Activated CD4-positive, alpha-beta T cell treated with anti-CD3 and anti-CD28 coated beads for 36 hours (primary cell): ENCODE results near the gene GNA15. TPM values are rescaled to one million over a fixed set of nuclear protein-coding genes. Genes with fewer than 3 reads are reported as not detected.

Source experiments
- ATAC-seq: fragments of 200-7000 bp; cut with Tn5 transposase; one replicate; pipeline ENCODE4 v1.10.0; 2021; ENCODE audit warnings: mild to moderate bottlenecking, moderate library complexity
- CTCF ChIA-PET: fragments of 350-600 bp; sonication (Branson Sonifier 250); formaldehyde crosslinking; loops from one replicate; lab custom pipeline; 2021; ENCODE audit warnings: antibody characterized with exemption; lab: Charles Lee
- POLR2A ChIA-PET: fragments of 350-600 bp; sonication (Branson Sonifier 250); formaldehyde crosslinking; loops from one replicate; lab custom pipeline; 2021; ENCODE audit warnings: antibody characterized with exemption, inconsistent platforms; lab: Charles Lee
- DNase-seq: peaks from one replicate; pipeline ENCODE4 v3.0.0-alpha.2; 2020
- H3K27ac Mint-ChIP-seq: one replicate; pipeline ENCODE4 v1.8.0; 2021; ENCODE audit warnings: mixed read lengths
- H3K27me3 Mint-ChIP-seq: one replicate; pipeline ENCODE4 v1.8.0; 2021; ENCODE audit warnings: mixed read lengths
- H3K36me3 Mint-ChIP-seq: one replicate; pipeline ENCODE4 v1.8.0; 2021; ENCODE audit warnings: low read depth, mixed read lengths
- H3K4me1 Mint-ChIP-seq: one replicate; pipeline ENCODE4 v1.8.0; 2021; ENCODE audit warnings: mixed read lengths
- H3K4me3 Mint-ChIP-seq: one replicate; pipeline ENCODE4 v1.8.0; 2021; ENCODE audit warnings: mild to moderate bottlenecking, moderate library complexity, mixed read lengths
- H3K9me3 Mint-ChIP-seq: one replicate; pipeline ENCODE4 v1.8.0; 2021; ENCODE audit warnings: low read depth, mixed read lengths
- intact Hi-C, 2 experiments: fragments of 100-400 bp; cut with DNase I in 1 of 2; cut with micrococcal nuclease in 1 of 2; formaldehyde crosslinking; loops; one replicate each; pipeline versions ENCODE4 v1.14.2 to v1.15.1; 2022 to 2024; cut with DNase I, micrococcal nuclease
- total RNA-seq, 2 experiments: library from RNA; stranded (reverse); gene quantifications; one replicate each; pipeline ENCODE4 v1.2.3, GENCODE V29; 2021

GNA15 gene
- total RNA-seq, 2 experiments from 2014 or later, result 64.9 to 70.9 TPM

GRCh38 chr19:3123088-3123721 lies 12.6 kb upstream of the GNA15 start:
- ChIA-PET CTCF (no interaction called here), POLR2A (no interaction called here)
- ATAC-seq, result no peak
- no peaks in the 10 kb centered on the region for H3K4me1 Mint-ChIP-seq
- no peak overlapping the region for H3K27ac Mint-ChIP-seq
- H3K9me3 Mint-ChIP-seq, result no peaks in the 10 kb centered on the region
- no peaks in the 10 kb centered on the region for H3K36me3 Mint-ChIP-seq
- intact Hi-C loops, result no loop called here
- DNase-seq, result no peak
- no peaks in the 10 kb centered on the region for H3K27me3 Mint-ChIP-seq
- no peak overlapping the region for H3K4me3 Mint-ChIP-seq

DNA sequence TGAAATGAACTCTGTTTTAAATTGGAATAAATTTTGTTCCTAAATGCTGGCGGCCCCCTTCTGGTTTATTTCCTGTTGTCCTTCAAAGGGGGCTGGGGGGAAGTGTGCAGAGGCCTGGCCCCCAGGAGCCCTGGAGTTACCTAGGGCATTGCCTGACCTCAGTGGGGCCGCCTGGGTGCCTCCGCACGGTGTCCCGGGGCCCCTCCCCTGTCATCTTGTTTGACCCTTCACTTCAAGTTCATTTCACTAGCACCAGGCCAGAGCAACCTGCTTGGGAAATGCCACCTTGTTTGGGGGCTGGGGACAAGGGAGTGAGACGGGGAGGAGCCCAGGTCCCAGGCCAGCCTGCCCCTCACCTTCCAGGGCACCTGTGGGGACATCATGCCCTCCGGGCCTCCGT lies 11.9 kb upstream of the GNA15 start:
- ChIA-PET CTCF (interaction anchor here (1.2 to 1.5 kb wide), 2 partner anchors 15 to 42 kb away, joined by 3 to 7 read pairs; no protein-coding TSS in a partner anchor), POLR2A (no interaction called here)
- H3K27ac Mint-ChIP-seq, result no peak overlapping the region
- peaks cover under 1% of the 10 kb centered on the region for H3K4me1 Mint-ChIP-seq
- H3K27me3 Mint-ChIP-seq, result no peaks in the 10 kb centered on the region
- no peaks in the 10 kb centered on the region for H3K9me3 Mint-ChIP-seq
- no peak for DNase-seq
- H3K4me3 Mint-ChIP-seq, result no peak overlapping the region
- H3K36me3 Mint-ChIP-seq, result no peaks in the 10 kb centered on the region
- intact Hi-C loops, result no loop called here
- ATAC-seq, result no peak

- Mint-ChIP-seq H3K4me3 (no peak overlapping the region), H3K27me3 (no peaks in the 10 kb centered on the region), H3K9me3 (no peaks in the 10 kb centered on the region), H3K36me3 (no peaks in the 10 kb centered on the region), H3K27ac (no peak overlapping the region), H3K4me1 (peaks cover 4% of the 10 kb centered on the region)
- intact Hi-C loops, result no loop called here
- ATAC-seq (no peak), DNase-seq (no peak)
- POLR2A ChIA-PET, result no interaction called here
- CTCF ChIA-PET, result interaction anchor here (0.6 to 1.5 kb wide), 6 partner anchors 15 to 350 kb away, joined by 3 to 7 read pairs (median 3); no protein-coding TSS in a partner anchor
Observed at GRCh38 chr19:3124630-3125029, 11.2 kb upstream of the GNA15 start.

DNA sequence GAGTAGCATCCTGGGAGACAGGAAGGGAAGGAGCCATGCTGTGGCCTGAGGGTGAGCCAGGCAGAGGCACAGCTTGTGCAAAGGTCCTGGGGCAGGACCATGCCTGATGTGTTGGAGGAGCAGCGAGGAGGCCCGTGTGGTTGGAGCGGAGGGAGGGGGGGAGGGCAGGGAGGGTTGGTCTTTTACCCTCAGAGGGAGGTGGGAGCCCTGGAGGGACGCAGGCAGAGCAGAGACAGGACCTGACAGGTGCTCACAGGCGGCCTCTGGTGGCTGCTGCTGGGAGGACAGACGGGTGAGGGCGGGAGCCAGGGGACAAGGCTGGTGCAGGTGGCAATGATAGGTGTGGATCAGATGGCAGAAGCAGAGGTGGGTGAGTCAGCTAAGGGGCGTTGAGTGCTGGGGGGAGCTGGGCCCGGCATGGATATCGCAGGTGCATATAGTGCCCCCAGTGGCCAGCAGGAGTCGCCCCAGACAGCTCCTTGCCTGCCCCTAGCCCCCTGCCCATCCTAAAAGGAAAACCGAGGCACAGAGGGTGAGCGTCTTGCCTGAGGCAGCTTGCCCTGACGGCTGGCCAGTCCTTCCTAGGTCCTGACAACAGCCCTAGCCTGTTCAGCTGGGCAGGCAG lies 9.8 kb upstream of the GNA15 start:
- H3K36me3 Mint-ChIP-seq, result no peaks in the 10 kb centered on the region
- no peak overlapping the region for H3K27ac Mint-ChIP-seq
- H3K27me3 Mint-ChIP-seq, result no peaks in the 10 kb centered on the region
- no peak overlapping the region for H3K4me3 Mint-ChIP-seq
- no peaks in the 10 kb centered on the region for H3K9me3 Mint-ChIP-seq
- POLR2A ChIA-PET, result no interaction called here
- CTCF ChIA-PET, result interaction anchor here (0.9 to 1.7 kb wide), 8 partner anchors 10 to 175 kb away, joined by 3 to 5 read pairs (median 4); partner anchors contain the start of gene GNA15
- H3K4me1 Mint-ChIP-seq, result peaks cover 4% of the 10 kb centered on the region
- intact Hi-C loops, result loop anchor here in 1 of 2 experiments (1.0 kb wide), 2 partner anchors 50 to 164 kb away; no protein-coding TSS in a partner anchor
- ATAC-seq (peak; percentile 97), DNase-seq (peak; percentile 93)

GRCh38 chr19:3129112-3129511 lies 6.7 kb upstream of the GNA15 start:
- Mint-ChIP-seq H3K36me3 (no peaks in the 10 kb centered on the region), H3K4me3 (no peak overlapping the region), H3K27me3 (no peaks in the 10 kb centered on the region), H3K9me3 (no peaks in the 10 kb centered on the region), H3K27ac (no peak overlapping the region), H3K4me1 (peaks cover 26% of the 10 kb centered on the region)
- ChIA-PET CTCF (interaction anchor here (1.0 to 4.2 kb wide), 12 partner anchors 8 to 177 kb away, joined by 3 to 32 read pairs (median 6); no protein-coding TSS in a partner anchor), POLR2A (interaction anchor here (0.6 to 0.7 kb wide), 2 partner anchors 37 to 170 kb away, joined by 3 to 4 read pairs; no protein-coding TSS in a partner anchor)
- DNase-seq (no peak), ATAC-seq (no peak)
- intact Hi-C loops, result loop anchor here (1.0 kb wide), 1 partner anchor 34 kb away; no protein-coding TSS in a partner anchor

DNA sequence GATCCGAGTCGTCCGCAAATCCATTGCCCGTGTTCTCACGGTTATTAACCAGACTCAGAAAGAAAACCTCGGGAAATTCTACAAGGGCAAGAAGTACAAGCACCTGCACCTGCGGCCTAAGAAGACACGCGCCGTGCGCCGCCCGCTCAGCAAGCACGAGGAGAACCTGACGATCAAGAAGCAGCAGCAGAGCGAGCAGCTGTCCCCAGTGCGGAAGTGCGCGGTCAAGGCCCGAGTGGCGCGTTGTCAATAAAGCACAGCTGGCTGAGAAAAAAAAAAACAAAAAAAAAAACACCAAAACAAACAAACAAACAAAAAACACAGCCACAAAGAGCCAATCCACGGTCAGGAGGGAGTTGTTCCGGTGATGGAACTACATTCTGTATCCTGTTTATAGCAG lies 4.7 kb upstream of the GNA15 start:
- CTCF ChIA-PET, result interaction anchor here (0.6 to 4.2 kb wide), 5 partner anchors 11 to 56 kb away, joined by 3 to 32 read pairs (median 4); no protein-coding TSS in a partner anchor
- DNase-seq, result peak; percentile 38

GRCh38 chr19:3132971-3133792 lies 2.7 kb upstream of the GNA15 start:
- Mint-ChIP-seq H3K9me3 (no peaks in the 10 kb centered on the region), H3K27ac (peak overlapping the region; percentile 83), H3K27me3 (peaks cover 3% of the 10 kb centered on the region), H3K4me3 (peak overlapping the region; percentile 9), H3K4me1 (peaks cover 40% of the 10 kb centered on the region), H3K36me3 (peaks cover 10% of the 10 kb centered on the region)
- ATAC-seq (peak; percentile 98), DNase-seq (peak; percentile 96)
- POLR2A ChIA-PET, result interaction anchor here (0.6 to 1.3 kb wide), 2 partner anchors 9 to 580 kb away, joined by 5 to 9 read pairs; no protein-coding TSS in a partner anchor
- CTCF ChIA-PET, result interaction anchor here (0.8 to 1.6 kb wide), 8 partner anchors 8 to 182 kb away, joined by 3 to 5 read pairs (median 4); no protein-coding TSS in a partner anchor
- intact Hi-C loops, result loop anchor here (1.0 to 2.0 kb wide), 4 partner anchors 9 to 302 kb away; partner anchors contain the start of gene NCLN (in 1 of the 2)

More for the DNA sequence above, 4.7 kb upstream of the GNA15 start:
- POLR2A ChIA-PET, result no interaction called here
- Mint-ChIP-seq H3K9me3 (no peaks in the 10 kb centered on the region), H3K4me1 (peaks cover 35% of the 10 kb centered on the region), H3K36me3 (no peaks in the 10 kb centered on the region), H3K4me3 (no peak overlapping the region), H3K27me3 (no peaks in the 10 kb centered on the region), H3K27ac (peak overlapping the region; percentile 19)
- intact Hi-C loops, result no loop called here
- no peak for ATAC-seq

GRCh38 chr19:3133793-3134116 lies 2.1 kb upstream of the GNA15 start:
- H3K9me3 Mint-ChIP-seq, result no peaks in the 10 kb centered on the region
- CTCF ChIA-PET, result interaction anchor here (0.8 to 1.4 kb wide), 4 partner anchors 27 to 183 kb away, joined by 3 to 4 read pairs (median 4); no protein-coding TSS in a partner anchor
- H3K4me3 Mint-ChIP-seq, result peak overlapping the region; percentile 9
- intact Hi-C loops, result loop anchor here (1.0 to 2.0 kb wide), 4 partner anchors 9 to 302 kb away; partner anchors contain the start of gene NCLN (in 1 of the 2)
- POLR2A ChIA-PET, result interaction anchor here (1.3 kb wide), 1 partner anchor 8 kb away, joined by 5 read pairs; no protein-coding TSS in a partner anchor
- H3K27me3 Mint-ChIP-seq, result peaks cover 3% of the 10 kb centered on the region
- DNase-seq, result no peak
- peaks cover 11% of the 10 kb centered on the region for H3K36me3 Mint-ChIP-seq
- ATAC-seq, result no peak
- peak overlapping the region; percentile 83 for H3K27ac Mint-ChIP-seq
- peaks cover 40% of the 10 kb centered on the region for H3K4me1 Mint-ChIP-seq

DNA sequence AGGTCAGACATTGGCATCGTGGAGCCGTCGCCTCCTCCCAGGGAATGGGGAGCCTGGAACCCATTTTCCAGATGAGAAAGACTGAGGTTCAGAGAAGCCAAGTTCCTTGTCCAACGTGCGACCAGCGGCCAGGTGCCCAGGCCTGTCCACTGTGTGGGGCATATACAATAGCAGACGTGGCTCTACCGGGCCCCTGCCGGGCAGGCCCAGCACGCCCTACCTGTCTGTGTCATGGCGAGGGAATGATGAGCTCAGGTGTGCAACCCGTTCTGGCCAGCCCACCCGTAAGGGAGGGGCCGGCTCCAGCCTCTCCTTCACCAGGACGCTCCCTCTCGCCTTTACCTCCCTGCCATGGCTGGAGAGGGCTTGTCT lies 837 bp downstream of the GNA15 start:
- Mint-ChIP-seq H3K9me3 (peaks cover 4% of the 10 kb centered on the region), H3K36me3 (peaks cover 17% of the 10 kb centered on the region), H3K27ac (peak overlapping the region; percentile 72), H3K27me3 (peaks cover 3% of the 10 kb centered on the region), H3K4me3 (peak overlapping the region; percentile 79), H3K4me1 (peaks cover 47% of the 10 kb centered on the region)
- ATAC-seq, result no peak
- POLR2A ChIA-PET, result no interaction called here
- intact Hi-C loops, result no loop called here
- CTCF ChIA-PET, result interaction anchor here (0.7 to 2.5 kb wide), 4 partner anchors 8 to 174 kb away, joined by 3 to 12 read pairs (median 6); no protein-coding TSS in a partner anchor
- DNase-seq, result no peak

DNA sequence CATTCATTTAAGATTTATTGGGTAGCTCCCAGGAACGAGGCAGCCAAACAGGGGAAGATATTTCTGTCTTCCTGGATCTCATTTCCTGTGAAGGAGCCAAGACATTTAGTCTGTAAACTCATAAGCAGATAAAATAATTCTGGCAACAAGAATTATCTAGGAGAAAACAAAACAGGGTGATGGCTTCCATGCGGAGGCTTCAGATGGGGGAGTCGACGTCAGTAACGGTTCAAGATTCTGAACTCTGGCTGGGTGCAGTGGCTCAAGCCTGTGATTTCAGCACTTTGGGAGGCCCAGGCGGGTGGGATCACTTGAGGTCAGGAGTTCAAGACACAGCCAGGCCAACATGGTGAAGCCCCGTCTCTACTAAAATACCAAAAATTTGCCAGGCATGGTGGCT lies 1.3 kb downstream of the GNA15 start:
- peaks cover 51% of the 10 kb centered on the region for H3K4me1 Mint-ChIP-seq
- POLR2A ChIA-PET, result no interaction called here

More for the DNA sequence above, 1.3 kb downstream of the GNA15 start:
- Mint-ChIP-seq H3K27ac (peak overlapping the region; percentile 72), H3K9me3 (peaks cover 4% of the 10 kb centered on the region), H3K27me3 (peaks cover 3% of the 10 kb centered on the region), H3K4me3 (peak overlapping the region; percentile 79), H3K36me3 (peaks cover 17% of the 10 kb centered on the region)
- ATAC-seq (no peak), DNase-seq (no peak)
- CTCF ChIA-PET, result interaction anchor here (0.7 to 2.5 kb wide), 4 partner anchors 8 to 175 kb away, joined by 3 to 12 read pairs (median 6); no protein-coding TSS in a partner anchor
- intact Hi-C loops, result no loop called here
